ENCODE measurements around the gene EMILIN1. TPM values are rescaled to one million over a fixed set of nuclear protein-coding genes. Genes with fewer than 3 reads are reported as not detected.

The EMILIN1 gene
- total and polyA plus RNA-seq, 9 donors = 8.6 to 321 (median 183) TPM

- Histone ChIP-seq H3K9me3 (no peaks in the 10 kb centered on the region), H3K4me1 (ENCODE audit: insufficient read depth) (peaks cover 5% of the 10 kb centered on the region), H3K36me3 (no peaks in the 10 kb centered on the region), H3K4me3 (peak within 1 kb of the TSS; percentile 93), H3K27ac (peak within 1 kb of the TSS; percentile 74 to 87), H3K27me3 (no peaks in the 10 kb centered on the region)
- intact Hi-C loops (cut with DNase I) = loop anchor here in 2 of 4 donors (5.0 kb wide), 1 partner anchor 36 kb away; the partner anchor contains the start of gene KHK (in 2 of the 2)
- DNase-seq = peak; percentile 97 to 99 (median 98)
- WGBS, 3 donors = 0 to 1% (median 1%) methylated on average over 53 to 67 of the region's 67 CpGs
- peak in 2 of 3 donors; percentile 20 to 23 for TF ChIP-seq CTCF (IDR thresholded peaks at IDR 0.05)
- TF ChIP-seq EP300 (IDR thresholded peaks at IDR 0.05) = no peak
- peak; percentile 92 for TF ChIP-seq POLR2A (IDR thresholded peaks at IDR 0.05)
Measured at GRCh38 chr2:27050996-27051901, 27.2 kb upstream of the EMILIN1 start, which contains the start of gene AGBL5. Gene AGBL5 (plus strand): TSS chr2:27051668. CDS start chr2:27052959, 1,291 bp downstream.

GRCh38 chr2:27051902-27052645 is 26.3 kb upstream of the EMILIN1 start:
- peak in 4 of 5 donors; percentile 55 to 76 (median 66) for DNase-seq
- peak overlapping the region; percentile 93 for H3K4me3 ChIP-seq
- H3K27me3 ChIP-seq = no peaks in the 10 kb centered on the region

GRCh38 chr2:27053321-27053720 is 25.1 kb upstream of the EMILIN1 start:
- no peaks in the 10 kb centered on the region for H3K36me3 ChIP-seq
- no peak for DNase-seq
- intact Hi-C loops (cut with DNase I) = loop anchor here in 2 of 4 donors (5.0 kb wide), 1 partner anchor 34 kb away; the partner anchor contains the start of gene KHK (in 2 of the 2)
- no peaks in the 10 kb centered on the region for H3K27me3 ChIP-seq
- WGBS, 3 donors = 73 to 84% (median 79%) methylated on average over 11 of the region's 11 CpGs
- H3K9me3 ChIP-seq = no peaks in the 10 kb centered on the region
- H3K4me1 ChIP-seq (ENCODE audit: insufficient read depth) = peaks cover 5% of the 10 kb centered on the region
- no peak overlapping the region for H3K27ac ChIP-seq
- TF ChIP-seq EP300 (IDR thresholded peaks at IDR 0.05) = no peak
- TF ChIP-seq POLR2A (IDR thresholded peaks at IDR 0.05) = no peak
- no peak for TF ChIP-seq CTCF (IDR thresholded peaks at IDR 0.05)
- H3K4me3 ChIP-seq = no peak overlapping the region

More at GRCh38 chr2:27051902-27052645, 26.3 kb upstream of the EMILIN1 start:
- H3K4me1 ChIP-seq (ENCODE audit: insufficient read depth) = peaks cover 5% of the 10 kb centered on the region
- intact Hi-C loops (cut with DNase I) = loop anchor here in 2 of 4 donors (5.0 kb wide), 1 partner anchor 35 kb away; the partner anchor contains the start of gene KHK (in 2 of the 2)
- TF ChIP-seq EP300 (IDR thresholded peaks at IDR 0.05) (no peak), CTCF (IDR thresholded peaks at IDR 0.05) (no peak)
- 3 to 5% (median 3%) methylated on average over 17 to 24 of the region's 24 CpGs for WGBS, 3 donors
- peak overlapping the region; percentile 74 to 87 for H3K27ac ChIP-seq
- no peaks in the 10 kb centered on the region for H3K36me3 ChIP-seq
- no peaks in the 10 kb centered on the region for H3K9me3 ChIP-seq

GRCh38 chr2:27053776-27054175 is 24.6 kb upstream of the EMILIN1 start:
- 87 to 89% (median 88%) methylated on average over 8 of the region's 8 CpGs for WGBS, 3 donors
- Histone ChIP-seq H3K9me3 (no peaks in the 10 kb centered on the region), H3K36me3 (no peaks in the 10 kb centered on the region), H3K27me3 (no peaks in the 10 kb centered on the region), H3K4me3 (no peak overlapping the region), H3K4me1 (ENCODE audit: insufficient read depth) (peaks cover 5% of the 10 kb centered on the region), H3K27ac (no peak overlapping the region)
- DNase-seq = no peak
- TF ChIP-seq EP300 (IDR thresholded peaks at IDR 0.05) = no peak
- no peak for TF ChIP-seq POLR2A (IDR thresholded peaks at IDR 0.05)
- no peak for TF ChIP-seq CTCF (IDR thresholded peaks at IDR 0.05)
- intact Hi-C loops (cut with DNase I) = loop anchor here in 2 of 4 donors (5.0 kb wide), 1 partner anchor 34 kb away; the partner anchor contains the start of gene KHK (in 2 of the 2)
